ENCODE results near the gene LY6G5B.

LY6G5B gene

DNA sequence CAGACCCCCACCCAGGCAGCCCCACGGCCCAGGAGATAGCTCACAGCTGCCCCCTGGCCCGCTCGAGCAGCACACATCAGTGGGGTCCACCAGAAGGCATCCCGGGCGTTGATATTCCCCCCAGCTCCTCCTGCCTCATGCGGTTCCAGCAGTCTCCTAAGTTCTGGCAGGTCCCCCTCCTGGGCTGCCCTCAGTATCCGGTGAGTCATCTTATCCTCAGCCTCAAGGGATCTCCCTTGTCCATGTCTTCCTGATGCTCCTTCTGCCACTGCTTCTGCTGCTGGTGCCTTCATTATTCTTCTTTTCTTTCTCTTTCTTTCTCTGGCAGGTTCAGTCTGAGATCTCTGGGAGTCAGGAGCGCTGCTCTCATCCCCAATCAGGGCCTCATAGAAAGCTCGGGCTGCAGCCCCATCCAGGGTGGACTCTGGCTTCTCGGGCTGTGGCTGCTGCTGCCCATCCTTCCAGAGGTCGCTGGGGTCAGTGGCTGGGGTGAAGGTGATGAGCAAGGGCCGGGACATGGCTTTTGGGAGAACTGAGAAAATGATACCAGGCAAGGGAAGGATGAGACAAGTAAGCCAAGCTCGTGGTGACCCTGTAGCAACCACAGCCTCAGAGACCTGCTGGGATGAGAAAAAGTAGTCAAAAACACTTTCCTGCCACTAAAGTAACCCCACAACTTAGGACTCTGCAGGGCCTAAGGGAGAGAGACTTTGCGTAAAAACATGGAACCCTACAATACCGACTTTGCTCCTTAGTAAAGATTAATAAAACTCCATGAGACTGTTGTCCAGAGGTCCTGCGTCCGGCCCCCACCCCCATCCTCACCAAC lies 5.6 kb upstream of the LY6G5B start:
- DNase-seq: no peak

DNA sequence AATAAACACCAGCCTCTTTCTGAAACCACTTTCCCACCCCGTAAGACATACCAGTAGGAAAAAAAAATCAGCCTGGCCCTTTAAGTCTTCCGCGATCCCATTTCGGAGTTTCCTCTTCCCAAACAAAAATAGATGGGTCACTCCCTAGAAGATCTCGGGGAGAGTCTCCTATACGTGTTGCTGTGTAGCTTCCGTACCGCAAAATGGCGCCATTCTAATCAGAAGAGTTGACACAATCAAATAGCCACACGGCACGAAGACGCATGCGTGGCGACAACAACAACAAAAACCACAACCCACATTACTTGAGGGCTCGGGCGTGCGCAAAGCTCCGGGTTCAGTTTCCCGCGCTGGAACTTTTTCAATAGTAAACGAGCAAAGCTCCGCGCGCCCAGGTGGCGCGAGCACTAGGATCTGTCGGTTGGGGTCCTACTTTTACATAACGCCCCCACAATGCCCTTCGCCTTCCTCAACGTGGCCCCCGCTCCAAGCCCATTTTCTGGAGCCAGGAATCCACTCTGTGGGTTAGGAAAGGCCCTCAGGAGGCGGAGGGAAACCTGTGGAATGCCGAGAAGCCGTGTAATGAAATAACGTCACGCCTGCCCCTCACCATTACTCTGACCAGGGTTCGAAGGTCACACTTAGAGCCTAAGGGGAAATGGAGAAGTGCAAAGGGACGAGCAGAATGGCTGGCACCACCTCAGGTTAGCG lies 4.8 kb upstream of the LY6G5B start, which contains the start of gene GPANK1:
Gene GPANK1, minus strand, starts transcription at position 208 of the 711 bp plus-strand sequence. CDS start 519 bp downstream, outside the sequence.
- peak; percentile 92 for DNase-seq

GRCh38 chr6:31665501-31666336 lies 4.1 kb upstream of the LY6G5B start, which contains the start of gene CSNK2B:
TSS of gene CSNK2B (plus strand) at chr6:31666080. CDS start at chr6:31666832, 752 bp downstream.
- peak; percentile 99 for DNase-seq

DNA sequence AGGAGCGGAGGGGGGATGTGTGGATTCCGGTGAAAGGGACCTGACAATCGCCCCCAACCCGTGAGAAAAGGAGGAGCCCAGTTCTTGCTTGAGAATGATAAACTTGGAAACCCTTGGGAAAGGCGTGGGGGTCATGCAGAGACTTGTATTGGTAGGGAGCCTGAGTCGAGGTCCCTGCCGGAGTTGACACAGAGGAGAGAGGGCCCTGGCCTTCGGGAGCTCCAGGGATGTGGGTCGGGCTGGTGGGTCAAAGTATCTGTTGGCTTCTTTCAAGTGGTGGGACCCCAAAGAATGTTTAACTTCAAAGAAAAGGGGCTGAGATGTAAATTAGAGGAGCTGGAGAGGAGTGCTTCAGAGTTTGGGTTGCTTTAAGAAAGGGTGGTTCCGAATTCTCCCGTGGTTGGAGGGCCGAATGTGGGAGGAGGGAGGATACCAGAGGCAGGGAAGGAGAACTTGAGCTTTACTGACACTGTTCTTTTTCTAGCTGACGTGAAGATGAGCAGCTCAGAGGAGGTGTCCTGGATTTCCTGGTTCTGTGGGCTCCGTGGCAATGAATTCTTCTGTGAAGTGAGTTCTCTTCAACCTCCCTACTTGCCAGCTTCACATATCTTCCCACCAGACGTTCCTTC lies 3.3 kb upstream of the LY6G5B start:
- DNase-seq: no peak

- no peak for DNase-seq
Measured at GRCh38 chr6:31676322-31676903, 6.6 kb downstream of the LY6G5B start.

DNA sequence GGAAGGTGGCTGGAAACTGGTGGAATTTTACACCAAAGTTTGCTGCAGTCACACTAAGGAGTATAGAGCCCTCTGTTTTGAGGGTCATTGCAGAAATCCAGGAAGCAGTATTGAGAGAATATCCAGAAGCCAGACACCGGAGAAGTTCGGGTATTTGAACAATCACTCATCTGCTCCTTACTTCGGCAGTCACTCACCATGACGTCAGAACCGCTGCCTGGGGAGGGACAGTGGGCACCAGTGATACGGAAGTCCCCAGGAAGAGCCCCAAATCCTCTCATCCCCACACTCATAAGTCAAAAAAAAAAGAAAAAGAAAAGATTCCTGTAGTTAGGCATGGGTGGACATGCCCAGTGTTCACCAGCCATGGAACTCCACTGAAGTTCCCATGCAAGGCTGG lies 7.1 kb downstream of the LY6G5B start:
- DNase-seq: no peak

- DNase-seq: no peak
Measured at GRCh38 chr6:31677955-31678354, 8.2 kb downstream of the LY6G5B start.

GRCh38 chr6:31680226-31681134 lies 10.7 kb downstream of the LY6G5B start, which contains the start of gene LY6G5C:
TSS of gene LY6G5C (minus strand) at chr6:31681067. CDS start at chr6:31680373, 694 bp downstream.
- peak; percentile 74 for DNase-seq

- DNase-seq: peak; percentile 48
Measured at GRCh38 chr6:31681135-31681671, 11.4 kb downstream of the LY6G5B start.

- no peak for DNase-seq
Measured at GRCh38 chr6:31683591-31683990, 13.8 kb downstream of the LY6G5B start.

GRCh38 chr6:31686483-31686882 lies 16.7 kb downstream of the LY6G5B start:
- no peak for DNase-seq

DNA sequence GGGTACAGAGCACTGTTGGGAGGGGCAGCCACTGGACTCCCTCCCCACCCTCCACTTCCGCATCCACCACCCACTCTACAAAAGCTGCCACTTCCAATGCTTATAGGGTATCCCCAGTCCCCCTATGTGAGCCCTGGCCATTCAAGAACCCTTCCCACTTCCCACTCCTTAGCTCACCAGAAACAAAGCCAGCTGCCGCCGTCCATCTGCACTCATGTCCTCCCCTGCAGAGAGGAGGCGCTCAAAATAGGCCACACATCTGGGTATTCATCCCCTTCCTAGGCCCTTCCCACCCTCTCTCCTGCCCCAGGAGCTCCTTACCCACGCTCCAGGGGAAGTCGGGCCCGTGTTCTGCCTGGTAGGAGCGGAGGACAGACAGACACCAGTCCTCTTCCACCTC lies 17.5 kb downstream of the LY6G5B start:
- no peak for DNase-seq

- no peak for DNase-seq
Measured at GRCh38 chr6:31687860-31688693, 18.3 kb downstream of the LY6G5B start.

- DNase-seq: no peak
Measured at GRCh38 chr6:31689249-31690110, 19.7 kb downstream of the LY6G5B start.

DNA sequence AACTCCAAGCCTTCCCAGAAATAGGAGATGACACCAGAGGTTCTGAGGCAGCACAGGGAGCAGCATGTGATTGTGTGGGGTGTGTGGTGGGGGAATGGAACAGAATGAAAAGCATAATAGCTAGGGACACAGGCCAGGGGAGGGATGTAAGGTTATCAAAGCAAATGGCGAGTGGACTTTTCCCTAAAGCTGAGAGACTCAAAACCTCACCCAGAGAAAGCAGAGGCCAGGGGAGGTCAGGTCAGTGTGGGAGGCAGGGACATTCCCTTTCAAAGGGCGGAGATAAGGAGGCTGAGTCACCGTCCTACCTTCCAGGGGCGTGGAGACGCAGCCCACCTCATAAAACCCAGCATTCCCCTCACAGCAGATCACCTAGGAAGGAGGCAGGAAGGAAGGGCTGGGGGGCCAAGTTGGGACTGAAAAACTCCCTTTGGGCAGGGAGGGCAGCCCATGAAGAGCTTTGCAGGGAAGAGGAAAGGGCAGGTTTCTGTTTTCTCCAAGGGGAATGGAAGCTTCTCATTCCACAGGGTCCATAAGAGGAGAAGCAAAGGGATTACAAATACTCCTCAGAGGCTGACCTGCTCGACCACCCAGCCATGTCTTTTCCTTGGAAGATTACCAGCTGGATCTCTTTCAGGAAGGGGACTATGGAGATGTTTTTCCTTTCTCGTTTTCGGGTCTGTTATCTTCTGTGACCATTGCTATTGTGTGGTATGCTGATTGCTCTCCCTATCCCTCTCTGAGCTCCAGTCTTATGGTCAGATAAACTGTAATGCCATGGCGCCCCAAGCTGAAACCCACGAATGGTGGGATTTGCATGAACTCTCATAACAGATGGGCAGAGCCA lies 20.7 kb downstream of the LY6G5B start:
- no peak for DNase-seq

GRCh38 chr6:31691078-31691463 lies 21.3 kb downstream of the LY6G5B start:
- DNase-seq: no peak

DNA sequence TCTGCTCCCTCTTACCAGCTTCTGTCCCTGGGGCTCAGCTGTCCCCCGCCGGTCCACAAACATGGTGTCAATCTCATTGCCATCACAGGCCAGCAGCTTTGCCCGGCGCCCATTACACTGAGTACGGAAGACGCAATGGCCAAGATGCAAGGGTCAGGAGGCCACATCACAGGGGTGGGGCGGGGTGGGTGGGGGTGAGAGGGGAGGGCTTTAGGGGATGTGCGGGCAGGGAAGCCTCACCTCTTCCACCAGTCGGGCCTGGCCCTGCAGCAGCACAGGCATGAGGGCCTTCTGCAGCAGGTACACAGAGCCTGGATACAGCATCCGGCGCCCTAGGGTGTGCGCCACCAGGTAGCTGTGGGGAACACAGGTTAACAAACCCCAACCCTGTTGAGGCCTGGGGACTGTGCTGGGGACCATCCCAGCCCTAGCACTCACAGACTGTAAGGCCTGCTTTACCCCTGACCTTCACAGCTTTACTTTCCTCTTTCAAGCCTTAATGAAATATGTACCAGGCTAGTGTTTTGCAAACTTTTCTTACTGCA lies 21.9 kb downstream of the LY6G5B start:
- DNase-seq: no peak

All from stimulated activated CD4-positive, alpha-beta T cell treated with anti-CD3 and anti-CD28 coated beads, Interleukin-4, amount 100 ng/mL, for 24 hours (primary cell).